ENCODE data around the gene BABAM2.

BABAM2 gene

GRCh38 chr2:28038722-28039121 lies 148.2 kb downstream of the BABAM2 start:
- H3K4me3 ChIP-seq (ENCODE audit: low read length) = no peak overlapping the region
- DNase-seq (ENCODE audit: low read depth, low spot score) = no peak

GRCh38 chr2:28045676-28046351 lies 155.3 kb downstream of the BABAM2 start:
- no peak overlapping the region for H3K4me3 ChIP-seq (ENCODE audit: low read length)
- no peak for DNase-seq (ENCODE audit: low read depth, low spot score)

- no peak for DNase-seq (ENCODE audit: low read depth, low spot score)
These were observed 156.4 kb downstream of the BABAM2 start for GRCh38 chr2:28046921-28047320.

GRCh38 chr2:28047681-28048080 lies 157.2 kb downstream of the BABAM2 start:
- H3K4me3 ChIP-seq (ENCODE audit: low read length) = no peak overlapping the region
- no peak for DNase-seq (ENCODE audit: low read depth, low spot score)

More at GRCh38 chr2:28046921-28047320, 156.4 kb downstream of the BABAM2 start:
- no peak overlapping the region for H3K4me3 ChIP-seq (ENCODE audit: low read length)

- no peak for DNase-seq (ENCODE audit: low read depth, low spot score)
- H3K4me3 ChIP-seq (ENCODE audit: low read length) = no peak overlapping the region
These were observed 157.8 kb downstream of the BABAM2 start for GRCh38 chr2:28048341-28048740.

GRCh38 chr2:28049416-28049815 lies 158.9 kb downstream of the BABAM2 start:
- H3K4me3 ChIP-seq (ENCODE audit: low read length) = no peak overlapping the region
- DNase-seq (ENCODE audit: low read depth, low spot score) = no peak

- no peak overlapping the region for H3K4me3 ChIP-seq (ENCODE audit: low read length)
- DNase-seq (ENCODE audit: low read depth, low spot score) = no peak
These were observed 159.4 kb downstream of the BABAM2 start for GRCh38 chr2:28049899-28050298.

- DNase-seq (ENCODE audit: low read depth, low spot score) = no peak
These were observed 162.2 kb downstream of the BABAM2 start for GRCh38 chr2:28052691-28053090.

GRCh38 chr2:28053597-28053996 lies 163.1 kb downstream of the BABAM2 start:
- H3K4me3 ChIP-seq (ENCODE audit: low read length) = no peak overlapping the region
- DNase-seq (ENCODE audit: low read depth, low spot score) = no peak

More at GRCh38 chr2:28052691-28053090, 162.2 kb downstream of the BABAM2 start:
- no peak overlapping the region for H3K4me3 ChIP-seq (ENCODE audit: low read length)

- DNase-seq (ENCODE audit: low read depth, low spot score) = no peak
- H3K4me3 ChIP-seq (ENCODE audit: low read length) = no peak overlapping the region
These were observed 164.4 kb downstream of the BABAM2 start for GRCh38 chr2:28054916-28055315.

- no peak overlapping the region for H3K4me3 ChIP-seq (ENCODE audit: low read length)
- DNase-seq (ENCODE audit: low read depth, low spot score) = no peak
These were observed 164.9 kb downstream of the BABAM2 start for GRCh38 chr2:28055325-28055970.

- peak; percentile 15 for DNase-seq (ENCODE audit: low read depth, low spot score)
- no peak overlapping the region for H3K4me3 ChIP-seq (ENCODE audit: low read length)
These were observed 168.3 kb downstream of the BABAM2 start for GRCh38 chr2:28058791-28059190.

GRCh38 chr2:28062867-28063266 lies 172.3 kb downstream of the BABAM2 start:
- H3K4me3 ChIP-seq (ENCODE audit: low read length) = no peak overlapping the region
- DNase-seq (ENCODE audit: low read depth, low spot score) = no peak

- no peak for DNase-seq (ENCODE audit: low read depth, low spot score)
These were observed 173.0 kb downstream of the BABAM2 start for GRCh38 chr2:28063492-28063962.

GRCh38 chr2:28067602-28068001 lies 177.1 kb downstream of the BABAM2 start:
- no peak for DNase-seq (ENCODE audit: low read depth, low spot score)
- H3K4me3 ChIP-seq (ENCODE audit: low read length) = no peak overlapping the region

More at GRCh38 chr2:28063492-28063962, 173.0 kb downstream of the BABAM2 start:
- no peak overlapping the region for H3K4me3 ChIP-seq (ENCODE audit: low read length)

GRCh38 chr2:28068088-28068487 lies 177.6 kb downstream of the BABAM2 start:
- H3K4me3 ChIP-seq (ENCODE audit: low read length) = no peak overlapping the region

GRCh38 chr2:28068527-28068926 lies 178.0 kb downstream of the BABAM2 start:
- no peak for DNase-seq (ENCODE audit: low read depth, low spot score)

More at GRCh38 chr2:28068088-28068487, 177.6 kb downstream of the BABAM2 start:
- no peak for DNase-seq (ENCODE audit: low read depth, low spot score)

GRCh38 chr2:28071221-28071620 lies 180.7 kb downstream of the BABAM2 start:
- no peak for DNase-seq (ENCODE audit: low read depth, low spot score)
- H3K4me3 ChIP-seq (ENCODE audit: low read length) = no peak overlapping the region

More at GRCh38 chr2:28068527-28068926, 178.0 kb downstream of the BABAM2 start:
- H3K4me3 ChIP-seq (ENCODE audit: low read length) = no peak overlapping the region

GRCh38 chr2:28074137-28074536 lies 183.6 kb downstream of the BABAM2 start:
- H3K4me3 ChIP-seq (ENCODE audit: low read length) = no peak overlapping the region
- DNase-seq (ENCODE audit: low read depth, low spot score) = no peak

- no peak for DNase-seq (ENCODE audit: low read depth, low spot score)
- H3K4me3 ChIP-seq (ENCODE audit: low read length) = no peak overlapping the region
These were observed 190.4 kb downstream of the BABAM2 start for GRCh38 chr2:28080911-28081310.
